K562 (cell line): ENCODE data around the gene RELL2. TPM values are rescaled to one million over a fixed set of nuclear protein-coding genes. Genes with fewer than 3 reads are reported as not detected.

Source experiments
- ERF ChIP-seq: fragments of 450-650 bp; formaldehyde crosslinking; IDR thresholded peaks from 2 replicates; pipeline ENCODE4 v1.4.0; 2020; ENCODE audit warnings: mild to moderate bottlenecking, mixed read lengths
- GABPB2 ChIP-seq: fragments of 250-450 bp; sonication (Bioruptor Pico); conservative IDR thresholded peaks from 2 replicates; pipeline ENCODE4 v1.5.1; 2021; ENCODE audit warnings: mild to moderate bottlenecking
- PURB ChIP-seq: sonication (generic); formaldehyde crosslinking; IDR thresholded peaks from 2 replicates; pipeline ENCODE4 v1.9.0; 2021; ENCODE audit warnings: low read depth, mild to moderate bottlenecking, missing genetic modification reagents
- RHOXF2B ChIP-seq: fragments of 250-450 bp; sonication (Bioruptor Pico); conservative IDR thresholded peaks from 2 replicates; pipeline ENCODE4 v1.5.1; 2021
- SMARCB1 ChIP-seq: IDR thresholded peaks from 2 replicates; pipeline ENCODE4 v1.6.1; 2011; ENCODE audit warnings: improper control_type of control experiment, low read depth; ENCODE audit not compliant: insufficient read length
- SRF ChIP-seq, 2 experiments: fragments of 250-450, 450-650 bp in 1 of 2; sonication (Bioruptor Pico) in 1 of 2; sonication (generic) in 1 of 2; formaldehyde crosslinking; IDR thresholded peaks; 2 replicates each; pipeline versions ENCODE4 v1.5.0 to v1.5.1; 2020 to 2022; ENCODE audit warnings: mild to moderate bottlenecking in 1 of 2, missing genetic modification reagents in 1 of 2
- ZNF507 ChIP-seq: conservative IDR thresholded peaks from 2 replicates; pipeline ENCODE4 v1.6.1; 2017; ENCODE audit warnings: missing genetic modification characterization, missing compliant biosample characterization
- polyA plus RNA-seq, 8 experiments: library from polyadenylated mRNA; depleted of rRNA in 4 of 8; stranded (reverse) in 5 of 8; unstranded in 3 of 8; fragments of >200 nt; fragmentation: Nextera tagmentation in 2 of 8; fragmentation: Illumina TruSeq in 1 of 8; extraction: Ambion mirVana in 2 of 8; extraction: Trizol in 1 of 8; gene quantifications; 2 replicates each; pipeline versions ENCODE4 v1.2.1 to v1.2.3, GENCODE V29; 2011 to 2014; ENCODE audit warnings: inconsistent platforms in 1 of 8, missing spikeins in 1 of 8
- total RNA-seq, 7 experiments: library from RNA; depleted of rRNA in 6 of 7; stranded (reverse); fragments of >200 nt in 6 of 7; fragmentation: Illumina TruSeq in 2 of 7; extraction: Trizol in 2 of 7; gene quantifications; 2 replicates each; pipeline versions ENCODE4 v1.2.1 to v1.2.3, GENCODE V29; 2011 to 2021; ENCODE audit warnings: low replicate concordance in 1 of 7
- TF ChIP-seq, protein P1 (sequence below): fragments of 450-650 bp; IDR thresholded peaks from 2 replicates; pipeline ENCODE4 v1.6.1; 2017; ENCODE audit warnings: antibody characterized with exemption, mild to moderate bottlenecking
- TF ChIP-seq, protein P2 (sequence below), 2 experiments: fragments of 150-350 bp in 1 of 2; IDR thresholded peaks; 2 replicates each; pipeline ENCODE4 v1.6.1; 2012 to 2016; ENCODE audit warnings: low read depth in 2 of 2, low read length in 2 of 2, mild to moderate bottlenecking in 1 of 2, moderate library complexity in 1 of 2
- TF ChIP-seq, protein P3 (sequence below): sonication (generic); formaldehyde crosslinking; IDR thresholded peaks from 2 replicates; pipeline ENCODE4 v1.8.0; 2022; ENCODE audit warnings: mild to moderate bottlenecking, missing genetic modification reagents
- TF ChIP-seq, protein P4 (sequence below), 2 experiments: fragments of 200-800 bp in 1 of 2; sonication (Bioruptor generic) in 1 of 2; sonication (generic) in 1 of 2; formaldehyde crosslinking in 1 of 2; IDR thresholded peaks in 1 of 2; conservative IDR thresholded peaks in 1 of 2; 2 replicates each; pipeline versions ENCODE4 v1.5.0 to v1.6.1; 2016 to 2020; ENCODE audit warnings: missing compliant biosample characterization in 1 of 2, missing genetic modification characterization in 1 of 2, missing genetic modification reagents in 1 of 2

The RELL2 gene
- total and polyA plus RNA-seq, 9 of the 15 experiments (the other 6 are each of a cell fraction or from before 2014, with no cell fraction given) = 0.06 to 36.0 (median 14.3) TPM

DNA sequence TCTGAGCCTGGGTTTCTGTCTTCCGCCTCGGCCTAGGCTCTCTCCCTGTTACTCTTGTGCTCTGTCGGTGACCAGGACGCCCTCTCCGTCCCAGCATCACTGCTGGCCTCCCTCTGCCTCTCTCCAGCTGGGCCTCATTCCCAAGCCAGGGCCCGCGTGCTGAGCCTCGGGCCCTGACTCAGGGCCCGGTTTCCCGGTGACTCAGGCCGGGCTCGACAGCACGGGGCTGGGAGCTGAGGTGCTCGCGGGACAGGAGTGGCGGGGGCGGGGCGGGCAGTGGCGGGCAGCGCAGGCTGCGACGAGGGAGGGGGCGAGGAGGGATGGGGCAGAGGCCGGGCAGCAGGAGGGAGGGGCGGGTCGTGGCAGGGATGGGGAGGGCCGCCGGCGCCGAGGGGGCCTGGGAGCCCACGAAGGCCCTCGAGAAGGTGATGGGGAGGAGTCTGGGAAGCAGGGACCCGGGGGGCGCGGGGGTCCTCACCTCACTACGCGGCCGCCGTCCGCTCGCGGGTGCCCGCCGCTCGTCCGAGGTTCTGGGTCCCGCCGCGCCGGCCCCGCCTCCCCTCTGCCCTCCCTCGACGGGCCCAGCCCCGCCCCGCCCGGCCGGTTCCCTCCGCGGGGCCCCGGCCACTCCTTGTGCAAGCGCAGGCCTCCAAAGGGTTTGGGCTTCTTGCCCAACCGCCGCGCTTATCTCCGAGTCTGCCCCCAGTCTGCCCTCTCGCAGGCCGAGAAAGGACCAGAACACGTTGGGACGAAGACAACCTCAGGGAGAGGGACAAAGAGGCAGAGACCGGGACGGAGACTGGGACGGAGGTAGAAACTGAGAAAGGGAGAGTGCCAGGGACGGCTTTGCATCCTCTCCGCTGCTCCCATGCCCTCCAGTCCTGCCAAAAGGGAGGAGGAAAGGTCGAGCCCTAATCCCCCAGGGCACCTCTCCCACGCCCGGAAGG, 45.2 kb downstream of the RELL2 start, which contains the start of gene ARAP3 (continued):
- TF ChIP-seq, protein P1, sequence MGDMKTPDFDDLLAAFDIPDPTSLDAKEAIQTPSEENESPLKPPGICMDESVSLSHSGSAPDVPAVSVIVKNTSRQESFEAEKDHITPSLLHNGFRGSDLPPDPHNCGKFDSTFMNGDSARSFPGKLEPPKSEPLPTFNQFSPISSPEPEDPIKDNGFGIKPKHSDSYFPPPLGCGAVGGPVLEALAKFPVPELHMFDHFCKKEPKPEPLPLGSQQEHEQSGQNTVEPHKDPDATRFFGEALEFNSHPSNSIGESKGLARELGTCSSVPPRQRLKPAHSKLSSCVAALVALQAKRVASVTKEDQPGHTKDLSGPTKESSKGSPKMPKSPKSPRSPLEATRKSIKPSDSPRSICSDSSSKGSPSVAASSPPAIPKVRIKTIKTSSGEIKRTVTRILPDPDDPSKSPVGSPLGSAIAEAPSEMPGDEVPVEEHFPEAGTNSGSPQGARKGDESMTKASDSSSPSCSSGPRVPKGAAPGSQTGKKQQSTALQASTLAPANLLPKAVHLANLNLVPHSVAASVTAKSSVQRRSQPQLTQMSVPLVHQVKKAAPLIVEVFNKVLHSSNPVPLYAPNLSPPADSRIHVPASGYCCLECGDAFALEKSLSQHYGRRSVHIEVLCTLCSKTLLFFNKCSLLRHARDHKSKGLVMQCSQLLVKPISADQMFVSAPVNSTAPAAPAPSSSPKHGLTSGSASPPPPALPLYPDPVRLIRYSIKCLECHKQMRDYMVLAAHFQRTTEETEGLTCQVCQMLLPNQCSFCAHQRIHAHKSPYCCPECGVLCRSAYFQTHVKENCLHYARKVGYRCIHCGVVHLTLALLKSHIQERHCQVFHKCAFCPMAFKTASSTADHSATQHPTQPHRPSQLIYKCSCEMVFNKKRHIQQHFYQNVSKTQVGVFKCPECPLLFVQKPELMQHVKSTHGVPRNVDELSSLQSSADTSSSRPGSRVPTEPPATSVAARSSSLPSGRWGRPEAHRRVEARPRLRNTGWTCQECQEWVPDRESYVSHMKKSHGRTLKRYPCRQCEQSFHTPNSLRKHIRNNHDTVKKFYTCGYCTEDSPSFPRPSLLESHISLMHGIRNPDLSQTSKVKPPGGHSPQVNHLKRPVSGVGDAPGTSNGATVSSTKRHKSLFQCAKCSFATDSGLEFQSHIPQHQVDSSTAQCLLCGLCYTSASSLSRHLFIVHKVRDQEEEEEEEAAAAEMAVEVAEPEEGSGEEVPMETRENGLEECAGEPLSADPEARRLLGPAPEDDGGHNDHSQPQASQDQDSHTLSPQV = peak; percentile 72
- TF ChIP-seq GABPB2 (no peak; the same call in 1 of the 2 replicates), ZNF507 (tag) (no peak), SMARCB1 (no peak), SRF (CRISPR knock-in tag; IDR thresholded peaks at IDR 0.05) (no peak), ERF (CRISPR knock-in tag) (no peak), PURB (CRISPR knock-in tag) (no peak), RHOXF2B (CRISPR knock-in tag) (no peak)
- TF ChIP-seq, protein P2, sequence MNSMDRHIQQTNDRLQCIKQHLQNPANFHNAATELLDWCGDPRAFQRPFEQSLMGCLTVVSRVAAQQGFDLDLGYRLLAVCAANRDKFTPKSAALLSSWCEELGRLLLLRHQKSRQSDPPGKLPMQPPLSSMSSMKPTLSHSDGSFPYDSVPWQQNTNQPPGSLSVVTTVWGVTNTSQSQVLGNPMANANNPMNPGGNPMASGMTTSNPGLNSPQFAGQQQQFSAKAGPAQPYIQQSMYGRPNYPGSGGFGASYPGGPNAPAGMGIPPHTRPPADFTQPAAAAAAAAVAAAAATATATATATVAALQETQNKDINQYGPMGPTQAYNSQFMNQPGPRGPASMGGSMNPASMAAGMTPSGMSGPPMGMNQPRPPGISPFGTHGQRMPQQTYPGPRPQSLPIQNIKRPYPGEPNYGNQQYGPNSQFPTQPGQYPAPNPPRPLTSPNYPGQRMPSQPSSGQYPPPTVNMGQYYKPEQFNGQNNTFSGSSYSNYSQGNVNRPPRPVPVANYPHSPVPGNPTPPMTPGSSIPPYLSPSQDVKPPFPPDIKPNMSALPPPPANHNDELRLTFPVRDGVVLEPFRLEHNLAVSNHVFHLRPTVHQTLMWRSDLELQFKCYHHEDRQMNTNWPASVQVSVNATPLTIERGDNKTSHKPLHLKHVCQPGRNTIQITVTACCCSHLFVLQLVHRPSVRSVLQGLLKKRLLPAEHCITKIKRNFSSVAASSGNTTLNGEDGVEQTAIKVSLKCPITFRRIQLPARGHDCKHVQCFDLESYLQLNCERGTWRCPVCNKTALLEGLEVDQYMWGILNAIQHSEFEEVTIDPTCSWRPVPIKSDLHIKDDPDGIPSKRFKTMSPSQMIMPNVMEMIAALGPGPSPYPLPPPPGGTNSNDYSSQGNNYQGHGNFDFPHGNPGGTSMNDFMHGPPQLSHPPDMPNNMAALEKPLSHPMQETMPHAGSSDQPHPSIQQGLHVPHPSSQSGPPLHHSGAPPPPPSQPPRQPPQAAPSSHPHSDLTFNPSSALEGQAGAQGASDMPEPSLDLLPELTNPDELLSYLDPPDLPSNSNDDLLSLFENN (IDR thresholded peaks at IDR 0.05; ENCODE audit: low read depth in 2 of 2, low read length in 2 of 2) = no peak
- TF ChIP-seq, protein P3, sequence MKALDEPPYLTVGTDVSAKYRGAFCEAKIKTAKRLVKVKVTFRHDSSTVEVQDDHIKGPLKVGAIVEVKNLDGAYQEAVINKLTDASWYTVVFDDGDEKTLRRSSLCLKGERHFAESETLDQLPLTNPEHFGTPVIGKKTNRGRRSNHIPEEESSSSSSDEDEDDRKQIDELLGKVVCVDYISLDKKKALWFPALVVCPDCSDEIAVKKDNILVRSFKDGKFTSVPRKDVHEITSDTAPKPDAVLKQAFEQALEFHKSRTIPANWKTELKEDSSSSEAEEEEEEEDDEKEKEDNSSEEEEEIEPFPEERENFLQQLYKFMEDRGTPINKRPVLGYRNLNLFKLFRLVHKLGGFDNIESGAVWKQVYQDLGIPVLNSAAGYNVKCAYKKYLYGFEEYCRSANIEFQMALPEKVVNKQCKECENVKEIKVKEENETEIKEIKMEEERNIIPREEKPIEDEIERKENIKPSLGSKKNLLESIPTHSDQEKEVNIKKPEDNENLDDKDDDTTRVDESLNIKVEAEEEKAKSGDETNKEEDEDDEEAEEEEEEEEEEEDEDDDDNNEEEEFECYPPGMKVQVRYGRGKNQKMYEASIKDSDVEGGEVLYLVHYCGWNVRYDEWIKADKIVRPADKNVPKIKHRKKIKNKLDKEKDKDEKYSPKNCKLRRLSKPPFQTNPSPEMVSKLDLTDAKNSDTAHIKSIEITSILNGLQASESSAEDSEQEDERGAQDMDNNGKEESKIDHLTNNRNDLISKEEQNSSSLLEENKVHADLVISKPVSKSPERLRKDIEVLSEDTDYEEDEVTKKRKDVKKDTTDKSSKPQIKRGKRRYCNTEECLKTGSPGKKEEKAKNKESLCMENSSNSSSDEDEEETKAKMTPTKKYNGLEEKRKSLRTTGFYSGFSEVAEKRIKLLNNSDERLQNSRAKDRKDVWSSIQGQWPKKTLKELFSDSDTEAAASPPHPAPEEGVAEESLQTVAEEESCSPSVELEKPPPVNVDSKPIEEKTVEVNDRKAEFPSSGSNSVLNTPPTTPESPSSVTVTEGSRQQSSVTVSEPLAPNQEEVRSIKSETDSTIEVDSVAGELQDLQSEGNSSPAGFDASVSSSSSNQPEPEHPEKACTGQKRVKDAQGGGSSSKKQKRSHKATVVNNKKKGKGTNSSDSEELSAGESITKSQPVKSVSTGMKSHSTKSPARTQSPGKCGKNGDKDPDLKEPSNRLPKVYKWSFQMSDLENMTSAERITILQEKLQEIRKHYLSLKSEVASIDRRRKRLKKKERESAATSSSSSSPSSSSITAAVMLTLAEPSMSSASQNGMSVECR = no peak
- TF ChIP-seq, protein P4, sequence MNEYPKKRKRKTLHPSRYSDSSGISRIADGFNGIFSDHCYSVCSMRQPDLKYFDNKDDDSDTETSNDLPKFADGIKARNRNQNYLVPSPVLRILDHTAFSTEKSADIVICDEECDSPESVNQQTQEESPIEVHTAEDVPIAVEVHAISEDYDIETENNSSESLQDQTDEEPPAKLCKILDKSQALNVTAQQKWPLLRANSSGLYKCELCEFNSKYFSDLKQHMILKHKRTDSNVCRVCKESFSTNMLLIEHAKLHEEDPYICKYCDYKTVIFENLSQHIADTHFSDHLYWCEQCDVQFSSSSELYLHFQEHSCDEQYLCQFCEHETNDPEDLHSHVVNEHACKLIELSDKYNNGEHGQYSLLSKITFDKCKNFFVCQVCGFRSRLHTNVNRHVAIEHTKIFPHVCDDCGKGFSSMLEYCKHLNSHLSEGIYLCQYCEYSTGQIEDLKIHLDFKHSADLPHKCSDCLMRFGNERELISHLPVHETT (CRISPR knock-in tag; conservative IDR thresholded peaks at IDR 0.05 in 1 of 2, IDR thresholded peaks at IDR 0.05 in 1 of 2) = peak in 1 of 2 experiments; percentile 52; a peak in 1 of 4 replicates
